ENCODE measurements around the gene TBPL1.
A peak's percentile ranks its signal among the peaks of the same experiment; 100 is the strongest.

TBPL1 gene

DNA sequence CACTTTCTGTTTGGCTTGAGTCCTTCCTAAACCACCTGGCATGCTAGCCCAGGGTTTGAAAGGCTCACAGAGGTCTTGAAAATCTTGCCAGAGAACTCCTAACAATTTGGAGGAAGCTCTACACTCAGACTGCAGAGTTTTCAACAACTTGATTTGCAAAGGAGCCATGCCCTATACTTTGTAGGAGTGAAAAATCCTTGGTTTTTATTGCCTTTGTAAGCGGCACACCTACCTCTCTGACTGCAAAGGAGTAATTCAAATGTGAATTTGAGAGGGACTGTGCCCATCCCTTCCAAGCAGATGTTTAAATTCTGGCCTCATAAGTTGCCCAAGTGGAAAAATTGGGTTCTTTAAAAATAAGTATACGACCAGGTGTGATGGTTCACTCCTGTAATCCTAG lies 58.0 kb downstream of the TBPL1 start:
- DNase-seq = no peak

DNA sequence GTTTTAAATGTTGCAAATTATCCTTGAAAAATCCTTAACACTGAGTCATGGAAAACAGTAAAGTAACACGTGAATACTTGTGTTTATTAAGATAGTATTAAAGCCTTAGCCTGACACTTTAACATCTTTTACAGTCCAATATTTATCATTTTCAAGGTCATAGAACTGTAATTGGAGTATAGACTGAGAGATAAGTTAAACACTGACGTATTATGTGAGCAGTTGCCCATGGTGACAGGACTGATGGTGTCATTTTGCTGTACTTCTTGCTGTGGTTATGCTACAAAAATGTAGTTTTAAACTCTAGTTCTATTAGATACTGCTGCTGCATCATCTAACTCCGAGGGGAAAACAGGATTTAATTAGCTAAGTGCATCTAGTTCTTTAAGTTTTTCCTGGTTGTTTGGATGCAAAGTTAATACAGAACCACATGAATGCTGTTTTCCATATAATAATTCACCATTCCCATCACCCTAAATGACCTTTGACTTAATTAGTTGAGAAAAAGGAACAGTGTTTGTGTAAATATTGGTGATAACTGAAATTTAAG lies 61.6 kb downstream of the TBPL1 start:
- no peak for DNase-seq

DNA sequence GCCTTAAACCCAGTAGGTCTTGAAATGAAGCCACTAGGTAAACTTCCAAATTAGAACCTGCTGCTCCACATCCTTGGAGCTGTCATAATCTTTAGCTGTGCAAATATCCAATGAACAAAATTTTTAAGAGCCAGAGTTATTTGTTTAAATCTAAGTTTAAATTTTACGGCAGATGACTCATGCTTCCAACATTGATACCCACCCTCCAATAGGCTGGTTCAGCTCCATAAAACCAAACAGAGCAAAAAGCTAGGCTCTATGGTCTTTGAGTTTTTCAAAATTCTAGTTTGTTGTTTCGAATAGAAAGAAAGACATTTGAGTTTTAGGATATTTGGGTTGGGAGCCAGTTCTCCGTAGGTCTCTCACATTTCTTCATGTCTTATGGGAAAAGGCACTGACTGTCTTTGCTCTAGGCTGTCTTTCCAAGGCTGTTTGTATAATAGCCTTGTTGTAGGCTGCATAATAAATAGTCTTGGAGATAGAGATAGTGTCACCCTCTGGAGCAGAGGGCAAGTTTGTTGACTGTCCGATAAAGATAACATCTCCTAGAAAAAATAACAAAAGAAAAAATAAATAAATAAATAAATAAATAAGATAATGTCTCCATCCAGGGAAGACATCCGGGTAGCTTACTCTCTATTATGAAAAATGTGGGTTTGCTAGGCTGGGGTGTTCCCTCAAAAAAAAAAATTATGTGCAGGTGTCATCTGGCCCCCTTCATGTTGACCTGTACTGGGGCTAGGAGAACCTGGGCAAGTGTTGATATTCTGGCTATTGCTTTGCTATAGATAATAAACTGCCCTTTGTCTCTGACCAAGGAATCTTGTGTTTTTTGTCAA lies 62.9 kb downstream of the TBPL1 start:
- no peak for DNase-seq

DNA sequence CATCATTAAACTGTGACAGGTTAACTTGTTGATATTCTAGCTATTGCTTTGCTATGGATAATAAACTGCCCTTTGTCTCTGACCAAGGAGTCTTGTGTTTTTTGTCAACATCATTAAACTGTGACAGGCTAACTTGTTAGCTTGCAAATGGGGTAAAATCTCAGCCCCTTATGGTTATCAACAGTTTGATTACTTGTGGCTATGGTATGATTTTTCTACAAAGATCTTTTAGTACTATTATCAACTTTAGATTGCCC lies 63.5 kb downstream of the TBPL1 start:
- DNase-seq = no peak

DNA sequence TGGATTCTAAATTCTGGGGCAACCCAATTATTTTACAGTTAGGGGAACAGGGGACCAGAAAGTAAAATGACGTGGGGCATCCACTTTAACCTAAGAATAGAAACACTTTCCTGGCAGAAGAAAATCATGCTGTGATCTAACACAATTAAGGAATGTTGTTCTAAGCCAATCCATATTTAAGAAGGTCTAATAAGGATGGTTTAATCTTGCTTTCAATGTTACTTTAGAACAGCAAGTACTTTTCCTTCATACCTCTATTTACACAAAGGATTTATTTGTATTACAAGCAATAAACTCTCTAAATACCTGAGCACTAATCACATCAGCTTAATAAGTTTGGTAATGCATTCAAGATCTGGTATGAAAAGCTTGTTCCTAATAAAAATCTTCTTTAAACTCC lies 67.0 kb downstream of the TBPL1 start:
- no peak for DNase-seq

DNA sequence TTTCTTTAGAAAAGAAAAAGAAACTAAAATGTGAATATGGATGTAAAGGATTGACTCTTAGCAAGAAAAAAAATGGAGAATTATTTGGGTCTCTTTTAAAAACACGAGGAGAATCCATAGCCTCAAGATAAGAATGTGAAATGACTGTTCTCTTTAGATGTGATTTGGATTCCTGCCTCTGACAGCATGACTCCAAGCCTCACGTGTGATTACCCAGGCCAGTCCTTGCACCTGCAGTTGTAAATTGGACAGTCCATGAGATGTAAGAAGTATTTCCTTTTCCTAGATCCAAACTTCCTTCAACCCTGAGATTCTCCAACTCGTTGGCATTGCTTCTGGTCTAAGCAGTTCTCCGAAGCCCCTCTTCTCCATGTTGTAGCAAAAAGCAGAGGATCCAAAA lies 67.5 kb downstream of the TBPL1 start:
- DNase-seq = no peak

DNA sequence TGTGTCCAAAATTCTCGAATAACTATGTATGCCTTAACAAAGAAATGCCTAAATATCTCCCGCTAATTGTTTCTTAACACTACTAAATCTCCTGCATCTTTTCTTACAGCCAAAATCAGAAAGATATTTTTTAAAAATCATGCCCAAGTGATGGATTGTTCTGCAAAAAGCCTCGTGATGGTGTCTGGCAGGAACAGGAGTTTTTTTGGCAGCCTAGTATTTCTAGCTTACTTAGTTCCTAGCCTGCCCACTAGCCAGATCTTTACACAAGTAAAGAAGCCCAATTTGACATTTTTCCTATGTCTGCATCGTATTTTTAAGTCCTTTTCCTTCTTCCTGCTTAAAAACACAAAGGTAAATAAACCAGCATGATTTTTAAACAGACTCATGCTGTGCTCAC lies 67.9 kb downstream of the TBPL1 start:
- no peak for DNase-seq

DNA sequence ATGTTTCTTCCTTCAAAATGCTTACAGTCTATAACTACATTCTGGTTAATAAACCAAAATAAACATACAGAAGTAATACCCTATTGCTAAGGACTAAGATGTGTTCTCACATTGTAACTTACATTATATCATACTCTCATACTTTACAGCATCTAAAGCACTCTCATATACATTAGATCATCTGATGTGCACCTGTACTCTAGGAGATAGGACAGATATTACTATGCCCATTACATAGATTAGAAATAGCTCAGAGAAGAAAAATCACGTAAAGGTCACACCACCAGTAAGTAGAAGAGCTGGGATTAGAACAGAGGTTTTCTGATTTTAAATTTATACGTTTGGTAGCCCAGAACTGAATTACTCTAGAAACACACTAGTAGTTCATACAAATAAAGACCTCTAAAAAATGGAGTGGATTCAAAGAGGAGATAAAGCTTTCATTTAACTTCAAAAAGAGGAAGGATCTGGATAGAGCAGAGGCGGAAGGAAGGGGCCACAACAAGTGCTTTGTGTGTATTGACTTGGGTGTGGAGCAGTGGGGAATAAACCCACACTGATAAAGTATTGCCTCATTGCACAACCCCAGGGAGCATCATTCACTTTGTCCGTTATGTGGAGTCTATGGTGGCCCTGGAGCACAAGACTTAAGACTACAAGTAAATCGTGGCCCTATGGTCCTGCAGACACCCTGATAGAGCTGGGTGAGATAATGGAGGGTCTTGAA lies 68.5 kb downstream of the TBPL1 start:
- peak; percentile 27 for DNase-seq

DNA sequence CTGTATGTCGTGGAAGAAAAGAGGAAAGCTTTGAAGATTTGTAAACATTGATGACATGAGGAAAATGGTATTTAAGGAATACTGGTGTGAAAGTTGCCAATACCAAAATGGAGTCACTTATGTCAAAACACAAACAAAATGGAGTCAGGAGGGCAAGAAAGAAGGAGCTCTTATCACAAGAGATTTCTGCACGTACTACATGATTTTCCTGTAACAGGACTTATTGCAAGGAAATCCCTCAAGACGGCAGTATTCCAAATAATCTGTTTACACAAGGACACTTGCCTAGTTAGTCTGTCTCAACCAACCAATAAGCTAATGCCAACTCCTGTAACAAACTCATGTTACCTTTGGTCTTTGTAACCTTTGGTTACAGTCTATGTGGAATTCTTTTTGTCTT lies 69.6 kb downstream of the TBPL1 start:
- no peak for DNase-seq

DNA sequence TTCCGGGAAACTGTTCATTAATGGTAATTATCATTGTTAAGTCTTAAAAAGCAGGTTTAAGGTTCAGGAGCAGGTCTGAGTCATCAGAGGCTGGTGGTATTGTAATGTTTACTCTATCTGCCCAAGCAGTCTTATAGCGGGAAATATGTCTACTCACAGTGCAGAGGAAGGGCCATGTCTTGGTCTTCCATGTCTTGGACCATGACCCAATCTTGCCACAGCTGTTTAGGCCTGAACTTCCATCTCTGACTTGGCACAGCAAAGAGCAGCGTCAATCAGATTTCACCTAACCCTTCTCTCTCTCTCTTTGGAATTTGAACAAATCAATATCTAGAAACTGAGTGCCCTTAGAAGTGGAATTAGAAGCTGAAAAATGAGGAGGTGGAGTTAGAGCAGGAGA lies 73.6 kb downstream of the TBPL1 start:
- DNase-seq = no peak

DNA sequence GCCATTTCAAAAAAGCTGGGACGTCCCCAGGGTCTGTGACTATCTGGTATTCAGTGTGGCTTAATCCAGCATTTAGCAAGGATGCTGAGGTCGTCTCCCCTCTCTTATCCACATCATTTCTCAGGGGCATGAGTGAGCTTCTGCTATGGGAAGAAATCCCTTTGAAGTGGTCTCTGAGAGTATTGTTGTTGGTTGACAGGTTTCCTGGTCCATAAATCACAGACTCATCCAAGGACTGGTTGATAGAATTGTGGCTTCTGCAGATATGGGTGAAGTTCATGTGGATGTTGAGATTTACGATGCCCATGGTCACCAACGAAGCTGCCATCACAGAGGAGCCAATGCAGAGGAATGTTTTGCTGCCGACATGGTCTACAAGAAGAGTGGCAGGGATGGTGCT lies 75.4 kb downstream of the TBPL1 start:
- no peak for DNase-seq

DNA sequence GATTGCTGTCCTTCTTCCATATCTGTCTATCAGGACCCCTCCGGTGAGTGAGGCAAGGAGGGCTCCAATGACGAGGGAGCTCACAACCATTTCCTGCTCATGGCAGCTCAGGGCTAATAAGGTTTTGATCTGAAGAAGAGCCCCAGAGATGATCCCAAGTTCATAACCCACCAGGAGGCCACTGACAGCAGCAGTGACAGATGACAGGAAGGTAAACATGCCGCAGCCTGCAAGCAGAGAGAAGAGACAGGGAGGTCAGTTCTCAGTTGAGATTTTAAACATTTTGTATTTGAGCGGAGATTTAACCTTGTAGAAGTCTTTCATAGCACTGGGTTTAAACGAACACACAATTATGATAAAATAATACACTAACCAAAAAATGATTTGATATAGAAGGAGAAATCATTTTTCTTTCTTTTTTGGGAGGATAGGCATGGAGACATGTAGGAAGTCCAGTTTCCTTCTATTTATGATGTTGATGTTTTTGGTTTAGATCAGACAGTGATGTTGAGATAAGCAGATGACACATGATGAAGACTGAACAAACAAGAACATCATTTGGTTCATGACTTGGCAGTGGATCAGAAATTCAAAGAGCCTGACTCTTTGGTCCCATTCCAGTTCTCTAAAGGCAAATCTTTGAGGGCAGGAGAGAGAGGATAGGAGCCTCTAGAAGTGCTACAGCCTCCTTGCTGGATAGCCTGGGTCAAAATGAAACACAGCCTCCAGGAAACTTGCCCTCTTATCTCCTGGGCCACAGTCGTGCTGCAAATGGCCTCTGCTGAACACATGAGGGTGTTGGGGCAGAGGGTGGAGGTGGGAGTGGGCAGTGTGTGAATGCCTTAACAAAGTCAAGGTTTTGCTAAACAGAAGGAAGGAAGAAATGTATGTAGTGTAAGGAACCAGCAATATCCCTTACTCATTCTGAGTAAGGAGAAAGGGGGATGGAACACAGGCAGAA lies 76.8 kb downstream of the TBPL1 start:
- no peak for DNase-seq

DNA sequence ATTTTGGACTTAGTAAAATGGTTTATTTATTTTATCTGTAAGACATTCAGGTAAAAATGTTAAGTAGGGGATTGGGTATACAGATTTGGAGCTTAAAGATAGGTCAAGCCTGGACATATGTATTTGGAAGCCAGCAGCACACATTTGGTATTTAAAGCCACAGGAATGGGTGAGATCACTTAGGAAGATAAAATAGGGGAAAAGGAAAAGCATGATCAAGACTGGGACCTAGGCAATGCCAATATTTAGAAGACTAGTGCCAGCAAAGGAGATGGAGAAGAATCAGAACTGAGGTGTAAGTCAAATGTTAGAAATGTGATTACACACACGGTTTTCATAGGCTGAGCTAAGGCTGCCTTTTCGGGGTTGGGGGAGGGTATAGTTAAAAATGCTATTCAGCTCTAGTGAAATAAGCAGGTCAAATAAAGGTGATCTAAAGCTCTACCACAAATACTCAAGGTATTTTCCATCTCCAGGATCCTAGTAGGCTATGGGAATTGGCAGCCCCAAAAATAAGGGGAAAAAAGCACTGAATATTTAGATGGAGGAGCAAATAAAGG lies 78.8 kb downstream of the TBPL1 start:
- no peak for DNase-seq

DNA sequence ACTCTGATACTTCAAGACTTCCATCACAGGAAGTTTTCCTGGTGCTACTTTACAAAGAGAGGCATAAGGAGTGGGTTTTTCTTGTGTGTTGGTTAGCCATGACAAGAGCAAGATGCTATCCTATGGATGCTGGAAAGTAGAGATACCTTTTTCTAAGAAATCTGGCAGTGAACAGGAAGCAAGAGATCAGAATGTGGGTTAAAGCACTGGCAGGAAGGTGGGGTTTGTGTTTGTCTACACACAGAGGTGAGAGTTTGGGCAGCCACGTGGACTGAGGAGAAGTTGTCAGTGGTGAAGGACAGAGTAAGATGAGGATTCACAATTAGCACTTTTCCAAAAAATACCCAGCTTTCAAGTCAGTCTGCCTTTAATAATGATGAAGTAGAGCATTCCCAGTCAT lies 81.5 kb downstream of the TBPL1 start:
- no peak for DNase-seq

DNA sequence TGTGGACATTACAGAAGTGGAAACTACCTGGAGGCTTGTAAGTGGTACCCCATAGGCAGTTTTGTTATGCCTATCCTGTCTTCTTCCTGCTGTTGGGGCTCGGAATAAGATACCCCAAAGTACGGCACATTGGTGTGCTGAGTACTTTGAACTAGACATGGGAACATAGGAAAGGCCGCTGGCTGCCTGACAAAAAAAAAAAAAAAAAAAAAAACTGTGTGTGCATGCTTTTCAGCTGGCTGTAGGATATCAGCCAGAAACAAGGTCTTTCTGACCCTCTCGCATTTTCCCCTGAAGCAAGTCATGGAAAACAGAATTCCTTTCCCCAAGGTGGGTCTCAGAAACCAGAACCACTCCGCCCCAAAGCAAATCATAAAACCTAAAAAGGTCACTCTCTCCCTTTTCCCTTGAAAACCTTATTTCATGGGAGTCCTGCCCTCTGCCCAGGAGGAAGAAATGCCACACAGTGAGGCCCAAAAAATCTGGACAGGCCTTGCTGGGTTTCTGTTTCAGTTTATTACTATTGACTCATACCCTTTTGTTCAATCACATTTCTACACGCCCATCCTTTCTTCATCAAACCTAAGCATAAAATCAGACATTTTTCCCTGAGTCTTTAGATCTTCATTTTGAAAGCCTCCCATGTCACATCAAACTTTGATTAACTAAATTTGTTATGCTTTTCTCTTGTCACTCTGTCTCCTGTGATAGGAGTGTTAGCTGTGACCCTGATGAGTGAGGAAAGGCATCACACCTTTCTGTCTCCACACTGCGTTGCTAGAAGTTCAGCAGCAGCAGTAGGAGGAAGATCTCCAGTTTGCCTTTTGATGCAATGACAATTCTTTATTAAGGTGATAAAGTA lies 82.2 kb downstream of the TBPL1 start:
- DNase-seq = no peak

DNA sequence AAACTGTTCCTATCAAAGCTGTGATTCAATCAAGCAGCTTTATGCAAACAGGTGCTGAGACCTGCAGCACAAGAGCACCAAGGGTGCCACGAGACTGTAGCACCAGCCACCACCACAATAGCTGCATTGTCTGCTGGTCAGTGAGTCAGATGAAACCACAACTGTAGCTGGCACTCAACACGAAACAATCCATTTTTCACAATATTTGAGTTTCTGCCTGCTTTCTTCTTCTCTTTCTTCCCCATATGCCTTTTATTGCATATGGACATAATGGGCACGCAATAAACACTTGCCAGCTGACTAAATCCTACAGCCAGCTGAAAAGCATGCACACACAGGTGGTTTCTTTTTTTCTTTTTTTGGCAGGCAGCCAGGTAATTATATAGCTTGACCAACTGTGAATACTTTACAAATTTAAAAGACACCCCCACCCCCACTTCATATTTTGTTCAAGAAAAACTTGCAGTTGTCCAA lies 82.8 kb downstream of the TBPL1 start:
- DNase-seq = no peak

DNA sequence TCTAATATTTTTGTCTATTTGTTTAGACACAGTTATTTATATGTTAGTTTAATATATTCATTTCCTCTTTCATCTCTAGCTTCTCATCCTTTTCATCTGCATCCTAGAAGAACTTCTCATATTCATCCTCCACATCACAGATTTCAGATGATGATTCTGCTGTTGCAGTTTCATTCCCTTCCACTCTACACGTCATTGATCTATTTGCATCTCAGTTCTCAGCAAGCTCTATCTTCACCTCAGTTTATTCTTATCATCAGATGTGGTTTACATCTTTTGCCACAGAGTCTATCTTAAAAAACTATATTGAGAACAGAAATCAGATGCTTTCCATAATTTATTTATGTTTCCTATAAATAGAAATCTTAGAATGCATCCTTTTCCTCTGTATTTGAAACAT lies 86.1 kb downstream of the TBPL1 start:
- no peak for DNase-seq

Measured in GDM1 (cell line).